ENCODE data around the gene MYO7B.

DNA sequence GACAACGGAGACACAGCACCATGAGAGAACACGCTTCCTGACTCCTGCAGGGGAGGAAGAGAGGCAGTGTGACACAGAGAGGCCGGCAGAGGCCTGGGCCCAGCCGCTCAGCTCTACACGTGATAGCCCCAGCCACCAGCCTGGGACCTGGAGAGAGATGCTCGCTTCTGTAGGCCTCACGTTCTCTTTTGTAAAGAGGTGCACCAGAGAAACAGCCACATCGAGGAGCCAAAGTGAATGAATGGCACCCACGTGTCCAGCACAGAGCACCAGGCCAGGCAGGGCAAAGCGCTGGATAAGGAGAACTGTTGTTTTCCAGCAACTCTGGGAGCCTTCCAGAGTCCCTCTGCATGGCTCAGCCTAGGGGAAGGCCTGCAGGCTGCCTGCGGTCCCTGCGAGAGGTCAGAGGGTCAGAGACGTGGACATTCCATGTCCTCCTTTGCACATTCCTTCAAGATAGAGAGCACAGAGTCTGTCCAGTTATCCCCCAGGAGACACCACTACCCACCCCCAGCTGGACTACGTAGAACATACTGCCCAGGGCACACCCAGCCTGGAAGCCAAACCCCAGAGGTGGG, 125.7 kb downstream of the MYO7B start:
- TF ChIP-seq, protein P1, sequence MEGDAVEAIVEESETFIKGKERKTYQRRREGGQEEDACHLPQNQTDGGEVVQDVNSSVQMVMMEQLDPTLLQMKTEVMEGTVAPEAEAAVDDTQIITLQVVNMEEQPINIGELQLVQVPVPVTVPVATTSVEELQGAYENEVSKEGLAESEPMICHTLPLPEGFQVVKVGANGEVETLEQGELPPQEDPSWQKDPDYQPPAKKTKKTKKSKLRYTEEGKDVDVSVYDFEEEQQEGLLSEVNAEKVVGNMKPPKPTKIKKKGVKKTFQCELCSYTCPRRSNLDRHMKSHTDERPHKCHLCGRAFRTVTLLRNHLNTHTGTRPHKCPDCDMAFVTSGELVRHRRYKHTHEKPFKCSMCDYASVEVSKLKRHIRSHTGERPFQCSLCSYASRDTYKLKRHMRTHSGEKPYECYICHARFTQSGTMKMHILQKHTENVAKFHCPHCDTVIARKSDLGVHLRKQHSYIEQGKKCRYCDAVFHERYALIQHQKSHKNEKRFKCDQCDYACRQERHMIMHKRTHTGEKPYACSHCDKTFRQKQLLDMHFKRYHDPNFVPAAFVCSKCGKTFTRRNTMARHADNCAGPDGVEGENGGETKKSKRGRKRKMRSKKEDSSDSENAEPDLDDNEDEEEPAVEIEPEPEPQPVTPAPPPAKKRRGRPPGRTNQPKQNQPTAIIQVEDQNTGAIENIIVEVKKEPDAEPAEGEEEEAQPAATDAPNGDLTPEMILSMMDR (conservative IDR thresholded peaks at IDR 0.05; ENCODE audit: low read depth, low read length): no peak
- TF ChIP-seq EZH2 (IDR thresholded peaks at IDR 0.05; ENCODE audit: low read length, unreplicated experiment) (no peak), EZH2phosphoT487 (IDR thresholded peaks at IDR 0.05; ENCODE audit: borderline replicate concordance, low read length) (no peak)
